T-cell (primary cell): ENCODE measurements around the gene SMC2. TPM values are rescaled to one million over a fixed set of nuclear protein-coding genes. Genes with fewer than 3 reads are reported as not detected.
A peak's percentile ranks its signal among the peaks of the same experiment; 100 is the strongest.

Experiments
- ATAC-seq, 4 experiments: fragments of 200-7000 bp in 3 of 4; fragments of 150-1000 bp in 1 of 4; cut with Tn5 transposase; replicated peaks in 1 of 4; 1 replicate in 3 of 4; 2 replicates in 1 of 4; pipeline ENCODE4 v1.10.0; 2021; ENCODE audit warnings: moderate library complexity in 3 of 4, mild to moderate bottlenecking in 2 of 4, moderate number of reproducible peaks in 1 of 4
- CTCF ChIA-PET, 2 donors: fragments of 300-600 bp; sonication (Branson Sonifier 250); formaldehyde crosslinking; loops; one replicate each; lab custom pipeline; 2022; ENCODE audit warnings: antibody characterized with exemption in 2 of 2; lab: Charles Lee
- POLR2A ChIA-PET, 2 donors: fragments of 300-600 bp; sonication (Branson Sonifier 250); formaldehyde crosslinking; loops; one replicate each; lab custom pipeline; 2022; ENCODE audit warnings: antibody characterized with exemption in 2 of 2; lab: Charles Lee
- DNase-seq, 35 experiments: peaks; one replicate each; pipeline versions ENCODE4 v3.0.0 to v3.0.0-alpha.2; 2013 to 2023
- H3K27ac ChIP-seq: one replicate; pipeline ENCODE4 v1.5.1; 2013; ENCODE audit warnings: low read length
- H3K27me3 ChIP-seq, 2 experiments: replicated peaks in 1 of 2; 1 replicate in 1 of 2; 2 replicates in 1 of 2; pipeline versions ENCODE4 v1.6.1 to v1.7.0; 2013; ENCODE audit warnings: low read length in 1 of 2, mixed read lengths in 1 of 2; ENCODE audit not compliant: control insufficient read depth in 2 of 2, insufficient read depth in 2 of 2; ENCODE audit errors: extremely low read depth in 1 of 2
- H3K36me3 ChIP-seq, 2 donors: 1 replicate in 1 of 2; 2 replicates in 1 of 2; pipeline versions ENCODE4 v1.6.1 to v1.7.0; 2013; ENCODE audit warnings: low read length in 1 of 2; ENCODE audit not compliant: control insufficient read depth in 2 of 2, insufficient read depth in 1 of 2; ENCODE audit errors: extremely low read depth in 1 of 2
- H3K4me1 ChIP-seq, 2 experiments: 1 replicate in 1 of 2; 2 replicates in 1 of 2; pipeline versions ENCODE4 v1.6.1 to v1.7.0; 2013; ENCODE audit warnings: low read length in 2 of 2, mixed read lengths in 1 of 2; ENCODE audit not compliant: insufficient read depth in 2 of 2, control insufficient read depth in 1 of 2; ENCODE audit errors: extremely low read depth in 1 of 2
- H3K4me3 ChIP-seq, 2 donors: 1 replicate in 1 of 2; 2 replicates in 1 of 2; pipeline versions ENCODE4 v1.5.1 to v1.7.0; 2013; ENCODE audit warnings: mild to moderate bottlenecking in 2 of 2, low read length in 1 of 2, moderate library complexity in 1 of 2; ENCODE audit not compliant: control insufficient read depth in 1 of 2; ENCODE audit errors: extremely low read depth in 1 of 2
- H3K9me3 ChIP-seq: 2 replicates; pipeline ENCODE4 v1.7.0; 2013
- H3K27ac Mint-ChIP-seq, 2 donors: one replicate each; pipeline ENCODE4 v1.8.0; 2020 to 2021; ENCODE audit warnings: mild to moderate bottlenecking in 2 of 2, mixed read lengths in 2 of 2
- H3K27me3 Mint-ChIP-seq, 2 donors: one replicate each; pipeline ENCODE4 v1.8.0; 2021 to 2022; ENCODE audit warnings: mixed read lengths in 2 of 2
- H3K36me3 Mint-ChIP-seq: one replicate; pipeline ENCODE4 v1.8.0; 2021; ENCODE audit warnings: mixed read lengths
- H3K4me1 Mint-ChIP-seq, 3 donors: one replicate each; pipeline ENCODE4 v1.8.0; 2020 to 2022; ENCODE audit warnings: mixed read lengths in 3 of 3, mild to moderate bottlenecking in 1 of 3
- H3K4me3 Mint-ChIP-seq, 3 donors: one replicate each; pipeline ENCODE4 v1.8.0; 2020 to 2022; ENCODE audit warnings: mild to moderate bottlenecking in 3 of 3, mixed read lengths in 3 of 3, moderate library complexity in 3 of 3
- H3K9me3 Mint-ChIP-seq, 3 donors: one replicate each; pipeline ENCODE4 v1.8.0; 2020 to 2022; ENCODE audit warnings: mixed read lengths in 3 of 3
- WGBS: methylation state at CpG from one replicate; pipeline ENCODE4 v1.1.5; 2013; ENCODE audit warnings: missing lambda C conversion rate; ENCODE audit not compliant: insufficient coverage; 5-methylcytosine and 5-hydroxymethylcytosine counted together
- total RNA-seq, 35 experiments: library from RNA in 6 of 35; stranded (reverse) in 6 of 35; fragments of 120-200 nt in 1 of 35; gene quantifications; one replicate each; pipeline versions ENCODE4 v1.2.1 to v1.2.4 and lab custom pipeline; 2013 to 2026

Gene SMC2
- total RNA-seq, 5 donors from 2014 or later (not counting 1 experiment from before 2014, with no cell fraction given), result 5.2 to 12.6 (median 9.1) TPM

DNA sequence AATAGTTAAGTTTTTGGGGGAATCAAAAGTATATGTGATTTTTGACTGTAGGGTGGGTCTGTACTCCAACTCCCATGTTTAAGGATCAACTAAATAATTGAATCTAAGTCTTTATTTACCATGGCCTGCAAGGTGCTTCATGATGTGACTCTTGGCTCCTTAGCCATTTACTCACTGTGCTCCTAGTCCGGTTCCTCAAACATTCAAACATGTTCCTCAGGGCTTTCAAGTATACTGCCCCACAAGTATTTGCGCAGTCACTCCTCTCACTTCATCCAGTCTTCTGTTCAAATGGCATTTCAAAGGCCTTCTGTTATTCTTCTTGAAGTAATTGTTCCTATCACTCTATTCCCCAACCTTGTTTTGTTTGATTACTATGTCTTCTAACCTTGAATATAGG is 16.4 kb downstream of the SMC2 start:
- ATAC-seq (no peak), DNase-seq (no peak)
- no peaks in the 10 kb centered on the region for H3K9me3 ChIP-seq
- ChIA-PET POLR2A (interaction anchor here in 1 of 2 donors (1.0 kb wide), 1 partner anchor 17 kb away, joined by 3 read pairs; no protein-coding TSS in a partner anchor), CTCF (interaction anchor here in 1 of 2 donors (0.6 kb wide), 1 partner anchor 1509 kb away, joined by 3 read pairs; no protein-coding TSS in a partner anchor)
- H3K4me3 ChIP-seq, result no peak overlapping the region
- 96% methylated on average over 2 of the region's 2 CpGs for WGBS
- H3K27ac Mint-ChIP-seq, result no peak overlapping the region
- no peaks in the 10 kb centered on the region for H3K4me1 ChIP-seq
- H3K4me1 Mint-ChIP-seq, result no peaks in the 10 kb centered on the region
- H3K9me3 Mint-ChIP-seq, result no peaks in the 10 kb centered on the region
- H3K4me3 Mint-ChIP-seq, result no peak overlapping the region
- H3K36me3 Mint-ChIP-seq, result peaks cover 43% of the 10 kb centered on the region
- H3K27me3 Mint-ChIP-seq, result no peaks in the 10 kb centered on the region
- no peak overlapping the region for H3K27ac ChIP-seq
- peaks cover 3 to 35% of the 10 kb centered on the region in 2 donors for H3K36me3 ChIP-seq
- H3K27me3 ChIP-seq, result no peaks in the 10 kb centered on the region

DNA sequence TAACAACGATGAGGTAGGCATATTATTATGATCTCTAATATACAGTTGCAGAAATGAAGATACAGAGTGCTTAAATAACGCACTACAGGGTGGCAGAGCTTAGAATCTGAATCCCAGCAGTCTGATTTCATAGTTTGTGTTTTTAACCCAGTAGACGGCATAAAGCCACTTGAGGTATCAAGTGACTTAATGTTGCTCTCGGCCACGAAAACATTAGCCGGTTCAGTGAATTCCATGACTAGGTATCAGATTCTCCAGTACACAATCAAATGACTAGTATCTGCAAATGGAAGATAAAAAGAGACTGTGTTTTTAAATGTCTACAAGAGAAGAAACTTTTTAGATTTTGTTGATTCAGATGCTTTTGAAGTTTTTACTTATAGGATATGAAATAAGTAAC is 24.8 kb downstream of the SMC2 start:
- no peak for DNase-seq
- H3K36me3 Mint-ChIP-seq, result peaks cover 57% of the 10 kb centered on the region
- peaks cover 0 to 27% of the 10 kb centered on the region in 2 donors for H3K36me3 ChIP-seq
- no peaks in the 10 kb centered on the region for H3K4me1 Mint-ChIP-seq
- H3K9me3 Mint-ChIP-seq, result no peaks in the 10 kb centered on the region
- no peaks in the 10 kb centered on the region for H3K4me1 ChIP-seq
- H3K27me3 ChIP-seq, result no peaks in the 10 kb centered on the region
- CTCF ChIA-PET, result no interaction called here
- no peak for ATAC-seq
- POLR2A ChIA-PET, result no interaction called here
- no peaks in the 10 kb centered on the region for H3K9me3 ChIP-seq
- 83% methylated on average over 1 of the region's 6 CpGs for WGBS
- H3K27ac ChIP-seq, result no peak overlapping the region
- H3K4me3 ChIP-seq, result no peak overlapping the region
- H3K4me3 Mint-ChIP-seq, result no peak overlapping the region
- no peak overlapping the region for H3K27ac Mint-ChIP-seq
- no peaks in the 10 kb centered on the region for H3K27me3 Mint-ChIP-seq

DNA sequence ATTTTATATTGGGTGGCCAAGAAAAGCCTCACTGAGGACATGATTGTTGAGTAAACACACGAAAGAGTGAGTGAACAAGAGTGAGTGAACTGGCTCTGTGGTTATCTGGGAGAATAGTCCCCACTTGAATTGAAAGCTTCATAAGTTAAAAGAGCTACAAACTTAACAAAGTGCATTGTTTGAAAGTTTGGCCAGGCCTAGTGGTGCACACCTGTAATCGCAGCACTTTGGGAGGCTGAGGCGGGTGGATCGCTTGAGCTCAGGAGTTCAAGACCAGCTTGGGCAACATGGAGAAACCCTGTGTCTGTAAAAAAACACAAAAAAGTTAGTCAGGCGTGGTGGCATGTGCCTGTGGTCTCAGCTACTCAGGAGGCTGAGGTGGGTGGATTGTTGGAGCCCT is 26.9 kb downstream of the SMC2 start:
- no peak overlapping the region for H3K27ac Mint-ChIP-seq

DNA sequence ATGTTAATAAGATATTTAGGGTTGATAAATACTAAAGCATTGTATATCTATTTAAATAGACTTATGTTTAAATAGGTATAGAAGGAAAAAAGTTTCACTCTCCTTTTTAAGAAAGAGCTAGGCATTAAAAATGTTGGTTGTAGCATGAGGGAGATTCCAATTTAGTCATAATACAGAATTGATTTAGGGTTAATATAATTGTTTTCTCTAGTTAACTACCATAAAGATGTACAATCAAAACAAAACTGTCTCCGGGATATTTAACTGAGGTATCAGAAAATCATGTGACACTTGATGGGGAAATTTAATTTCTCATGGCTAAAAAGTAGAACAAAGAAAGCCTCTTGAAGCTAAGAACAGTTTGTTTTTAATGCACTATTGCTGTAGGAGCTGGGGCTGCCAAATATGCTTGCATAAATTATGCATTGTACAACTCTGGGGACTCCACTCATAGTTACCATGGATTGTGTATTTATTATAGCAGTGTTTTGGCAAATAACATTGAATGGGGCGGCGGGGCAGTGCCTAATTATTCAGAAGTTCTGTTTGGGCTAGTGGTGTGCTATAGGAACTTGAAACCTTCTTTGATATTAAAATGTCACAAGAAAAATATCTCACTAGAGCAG is 44.2 kb downstream of the SMC2 start:
- Histone ChIP-seq H3K27ac (no peak overlapping the region), H3K4me3 (no peak overlapping the region), H3K36me3 (peaks cover 0 to 23% of the 10 kb centered on the region in 2 donors), H3K27me3 (no peaks in the 10 kb centered on the region), H3K4me1 (no peaks in the 10 kb centered on the region), H3K9me3 (no peaks in the 10 kb centered on the region)
- H3K4me3 Mint-ChIP-seq, result no peak overlapping the region
- DNase-seq, result no peak
- ChIA-PET CTCF (no interaction called here), POLR2A (no interaction called here)
- H3K27me3 Mint-ChIP-seq, result no peaks in the 10 kb centered on the region
- H3K27ac Mint-ChIP-seq, result no peak overlapping the region
- H3K36me3 Mint-ChIP-seq, result peaks cover 60% of the 10 kb centered on the region
- H3K9me3 Mint-ChIP-seq, result peaks cover 0 to 13% (median 0%) of the 10 kb centered on the region in 3 donors
- H3K4me1 Mint-ChIP-seq, result no peaks in the 10 kb centered on the region
- ATAC-seq, result no peak
- no CpG with 5 or more reads among the region's 3 CpGs for WGBS

More for the DNA sequence above, 26.9 kb downstream of the SMC2 start:
- no peaks in the 10 kb centered on the region for H3K9me3 ChIP-seq
- no peak overlapping the region for H3K4me3 ChIP-seq
- no peaks in the 10 kb centered on the region for H3K27me3 ChIP-seq
- no peaks in the 10 kb centered on the region for H3K4me1 ChIP-seq
- H3K27ac ChIP-seq, result no peak overlapping the region
- ATAC-seq (no peak), DNase-seq (no peak)
- 100% methylated on average over 5 of the region's 5 CpGs for WGBS
- no peak overlapping the region for H3K4me3 Mint-ChIP-seq
- CTCF ChIA-PET, result no interaction called here
- no peaks in the 10 kb centered on the region for H3K4me1 Mint-ChIP-seq
- H3K36me3 Mint-ChIP-seq, result peaks cover 56% of the 10 kb centered on the region
- POLR2A ChIA-PET, result no interaction called here
- no peaks in the 10 kb centered on the region for H3K27me3 Mint-ChIP-seq
- H3K36me3 ChIP-seq, result peaks cover 2 to 30% of the 10 kb centered on the region in 2 donors
- no peaks in the 10 kb centered on the region for H3K9me3 Mint-ChIP-seq

DNA sequence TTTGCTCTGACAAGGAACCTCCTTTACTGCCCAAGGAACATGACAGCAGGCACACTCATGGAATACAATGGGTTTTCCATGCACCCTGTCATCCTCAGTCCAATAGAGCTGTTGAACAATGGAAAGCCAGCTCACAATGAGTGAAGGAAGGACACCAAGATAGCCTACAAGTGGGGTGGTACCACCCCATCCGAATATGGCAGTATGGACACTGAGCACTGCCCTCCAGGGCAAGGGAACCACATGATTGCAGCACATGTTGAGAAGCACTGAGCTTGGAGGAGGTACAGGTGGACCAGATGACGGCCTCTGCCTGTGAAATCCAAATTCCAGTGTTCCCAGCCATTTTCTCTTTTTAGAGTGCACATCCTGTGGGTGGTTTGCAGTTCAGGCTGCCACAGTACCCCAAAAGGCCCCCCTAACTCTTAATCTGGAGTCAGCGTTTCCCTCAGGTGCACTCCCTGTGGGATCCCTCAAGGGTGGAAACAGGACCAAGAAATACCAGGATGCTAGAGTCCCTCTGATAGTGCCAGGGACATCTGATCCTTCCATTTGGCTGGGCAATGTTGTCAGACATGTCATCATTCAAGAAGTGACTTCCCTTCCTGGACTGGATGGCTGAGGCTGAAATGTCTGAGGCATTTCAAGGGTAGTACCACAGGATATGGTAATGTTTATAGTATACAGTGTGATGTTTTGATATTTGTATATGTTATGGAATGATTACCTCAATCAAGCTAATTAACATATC is 48.9 kb downstream of the SMC2 start:
- POLR2A ChIA-PET, result no interaction called here
- Histone ChIP-seq H3K9me3 (no peaks in the 10 kb centered on the region), H3K27ac (no peak overlapping the region), H3K36me3 (peaks cover 0 to 6% of the 10 kb centered on the region in 2 donors), H3K4me1 (no peaks in the 10 kb centered on the region), H3K4me3 (no peak overlapping the region), H3K27me3 (no peaks in the 10 kb centered on the region)
- ATAC-seq (no peak), DNase-seq (no peak)
- H3K36me3 Mint-ChIP-seq, result peaks cover 27% of the 10 kb centered on the region
- no peaks in the 10 kb centered on the region for H3K27me3 Mint-ChIP-seq
- WGBS, result no CpG with 5 or more reads among the region's 3 CpGs
- H3K27ac Mint-ChIP-seq, result no peak overlapping the region
- no peak overlapping the region for H3K4me3 Mint-ChIP-seq
- H3K4me1 Mint-ChIP-seq, result peaks cover 0 to 3% (median 0%) of the 10 kb centered on the region in 3 donors
- H3K9me3 Mint-ChIP-seq, result no peaks in the 10 kb centered on the region
- CTCF ChIA-PET, result no interaction called here

DNA sequence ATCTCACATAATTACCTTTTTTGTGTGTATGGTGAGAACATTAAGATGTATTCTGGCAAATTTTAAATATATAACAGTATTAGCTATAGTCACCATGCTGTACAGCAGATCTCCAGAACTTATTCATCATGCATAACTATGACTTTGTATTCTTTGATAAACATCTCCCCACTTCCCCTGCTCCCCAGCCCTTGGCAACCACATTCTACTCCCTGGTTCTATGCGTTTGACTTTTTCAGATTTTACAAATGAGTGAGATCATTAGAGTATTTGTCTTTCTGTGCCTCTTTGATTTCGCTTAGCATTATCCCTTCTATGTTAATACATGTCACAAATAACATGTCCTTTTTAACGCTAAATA is 49.4 kb downstream of the SMC2 start:
- Histone ChIP-seq H3K9me3 (no peaks in the 10 kb centered on the region), H3K27me3 (no peaks in the 10 kb centered on the region), H3K4me1 (no peaks in the 10 kb centered on the region), H3K36me3 (peaks cover 0 to 3% of the 10 kb centered on the region in 2 donors), H3K4me3 (no peak overlapping the region), H3K27ac (no peak overlapping the region)
- H3K27me3 Mint-ChIP-seq, result no peaks in the 10 kb centered on the region
- ChIA-PET CTCF (no interaction called here), POLR2A (no interaction called here)
- ATAC-seq (peak in 2 of 4 experiments; percentile 41 to 52), DNase-seq (no peak)
- H3K36me3 Mint-ChIP-seq, result peaks cover 24% of the 10 kb centered on the region
- WGBS, result no CpG with 5 or more reads among the region's 3 CpGs
- H3K4me3 Mint-ChIP-seq, result no peak overlapping the region
- no peak overlapping the region for H3K27ac Mint-ChIP-seq
- peaks cover 0 to 3% (median 0%) of the 10 kb centered on the region in 3 donors for H3K4me1 Mint-ChIP-seq
- no peaks in the 10 kb centered on the region for H3K9me3 Mint-ChIP-seq
